NCI-H2107 (cell line): ENCODE measurements around the gene SPINT3.
"Not testable (repeated sequence)": the region's sequence is repeated elsewhere in the genome, so short reads cannot be mapped to it uniquely, and the experiment has no call there.

ENCODE experiments used
- DNase-seq: peaks from one replicate; lab custom pipeline; 2025; lab: John Stamatoyannopoulos, UW

The SPINT3 gene

GRCh38 chr20:45502561-45502960 is 12.9 kb downstream of the SPINT3 start:
- DNase-seq = no peak

- no peak for DNase-seq
These were observed 13.8 kb downstream of the SPINT3 start for GRCh38 chr20:45501600-45501999.

- no peak for DNase-seq
These were observed 15.4 kb downstream of the SPINT3 start for GRCh38 chr20:45500022-45500421.

- no peak for DNase-seq
These were observed 17.4 kb downstream of the SPINT3 start for GRCh38 chr20:45497971-45498494.

- no peak for DNase-seq
These were observed 19.3 kb downstream of the SPINT3 start for GRCh38 chr20:45496166-45496565.

- DNase-seq = no peak
These were observed 19.9 kb downstream of the SPINT3 start for GRCh38 chr20:45495501-45495941.

- no peak for DNase-seq
These were observed 26.3 kb downstream of the SPINT3 start for GRCh38 chr20:45489083-45489531.

GRCh38 chr20:45487231-45487635 is 28.2 kb downstream of the SPINT3 start:
- no peak for DNase-seq

- DNase-seq = no peak
These were observed 30.0 kb downstream of the SPINT3 start for GRCh38 chr20:45485388-45485787.

- DNase-seq = no peak
These were observed 30.7 kb downstream of the SPINT3 start for GRCh38 chr20:45484676-45485075.

- DNase-seq = no peak
These were observed 35.6 kb downstream of the SPINT3 start for GRCh38 chr20:45479822-45480221.

GRCh38 chr20:45477530-45478148 is 37.8 kb downstream of the SPINT3 start:
- DNase-seq = not testable (repeated sequence)

- not testable (repeated sequence) for DNase-seq
These were observed 43.1 kb downstream of the SPINT3 start for GRCh38 chr20:45472286-45472685.

GRCh38 chr20:45470937-45471336 is 44.5 kb downstream of the SPINT3 start:
- no peak for DNase-seq

GRCh38 chr20:45470262-45470931 is 45.0 kb downstream of the SPINT3 start:
- DNase-seq = no peak

GRCh38 chr20:45469336-45470261 is 45.8 kb downstream of the SPINT3 start, which contains the start of gene WFDC2:
Gene WFDC2, plus strand, starts transcription at chr20:45469753. Its CDS starts 29 bp downstream, at chr20:45469782.
- no peak for DNase-seq

- no peak for DNase-seq
These were observed 47.6 kb downstream of the SPINT3 start for GRCh38 chr20:45467861-45468260.

- no peak for DNase-seq
These were observed 48.2 kb downstream of the SPINT3 start for GRCh38 chr20:45467172-45467571.

GRCh38 chr20:45465491-45466266 is 49.7 kb downstream of the SPINT3 start:
- no peak for DNase-seq

- DNase-seq = no peak
These were observed 51.7 kb downstream of the SPINT3 start for GRCh38 chr20:45463709-45464108.

GRCh38 chr20:45462711-45463509 is 52.5 kb downstream of the SPINT3 start:
- DNase-seq = no peak
